GM12892 (cell line): ENCODE measurements around the gene TGFB2.

ENCODE experiments used
- DNase-seq: peaks from one replicate; pipeline ENCODE4 v3.0.0; 2011; ENCODE audit not compliant: insufficient read length
- FAIRE-seq: peaks from 2 replicates; lab custom pipeline; 2011; peaks lifted over from hg19 to GRCh38; lab: Jason Lieb, UNC
- POLR2A ChIP-seq: IDR thresholded peaks from 2 replicates; pipeline ENCODE4 v1.6.1; 2011; ENCODE audit warnings: low read depth, low read length, control low read depth
- POLR2AphosphoS5 ChIP-seq: IDR thresholded peaks from 2 replicates; pipeline ENCODE4 v1.6.1; 2011; ENCODE audit warnings: low read depth, low read length, control low read depth
- TAF1 ChIP-seq: IDR thresholded peaks from 2 replicates; pipeline ENCODE4 v1.6.1; 2011; ENCODE audit warnings: low read depth, mild to moderate bottlenecking, control low read depth, low read length, borderline replicate concordance

The TGFB2 gene

GRCh38 chr1:218414060-218414728, 69.1 kb downstream of the TGFB2 start:
- no peak for TF ChIP-seq POLR2AphosphoS5
- TF ChIP-seq POLR2A: no peak
- no peak for TF ChIP-seq TAF1
- no peak for FAIRE-seq
- no peak for DNase-seq

GRCh38 chr1:218415726-218416125, 70.6 kb downstream of the TGFB2 start:
- no peak for TF ChIP-seq POLR2A
- TF ChIP-seq POLR2AphosphoS5: no peak
- no peak for TF ChIP-seq TAF1
- no peak for DNase-seq
- no peak for FAIRE-seq

GRCh38 chr1:218421531-218421930, 76.4 kb downstream of the TGFB2 start:
- DNase-seq (no peak), FAIRE-seq (no peak)
- TF ChIP-seq POLR2AphosphoS5 (no peak), POLR2A (no peak), TAF1 (no peak)

GRCh38 chr1:218424502-218424901, 79.4 kb downstream of the TGFB2 start:
- DNase-seq: no peak
- no peak for TF ChIP-seq POLR2AphosphoS5
- no peak for TF ChIP-seq TAF1
- TF ChIP-seq POLR2A: no peak
- FAIRE-seq: no peak

GRCh38 chr1:218425647-218426342, 80.7 kb downstream of the TGFB2 start:
- no peak for FAIRE-seq
- no peak for DNase-seq
- no peak for TF ChIP-seq TAF1
- no peak for TF ChIP-seq POLR2AphosphoS5
- TF ChIP-seq POLR2A: no peak

GRCh38 chr1:218426343-218426657, 81.2 kb downstream of the TGFB2 start:
- FAIRE-seq (no peak), DNase-seq (no peak)
- TF ChIP-seq POLR2A: no peak
- no peak for TF ChIP-seq POLR2AphosphoS5
- no peak for TF ChIP-seq TAF1

- no peak for TF ChIP-seq POLR2A
- FAIRE-seq (no peak), DNase-seq (no peak)
These were observed 84.2 kb downstream of the TGFB2 start for GRCh38 chr1:218429301-218429700.

DNA sequence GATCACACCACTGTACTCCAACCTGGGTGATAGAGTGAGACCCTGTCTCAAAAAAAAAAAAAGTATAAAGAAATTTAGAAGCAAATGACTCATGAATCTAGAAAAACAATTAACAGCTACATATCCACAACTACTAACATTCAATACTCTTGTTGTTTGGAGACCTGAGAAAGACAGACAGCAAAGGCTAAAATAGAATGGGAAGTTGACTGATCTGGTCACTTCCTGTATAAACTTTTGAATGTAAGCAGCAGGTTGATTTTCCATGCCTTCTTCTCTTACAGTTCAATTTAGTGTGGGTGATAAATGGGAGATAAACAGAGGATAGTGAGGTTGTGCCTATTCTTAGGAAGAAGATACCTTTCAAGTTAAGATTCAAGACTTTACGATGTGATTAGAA, 85.2 kb downstream of the TGFB2 start:
- DNase-seq: no peak
- no peak for TF ChIP-seq POLR2A
- TF ChIP-seq TAF1: no peak
- no peak for TF ChIP-seq POLR2AphosphoS5
- no peak for FAIRE-seq

GRCh38 chr1:218430822-218431221, 85.7 kb downstream of the TGFB2 start:
- FAIRE-seq (no peak), DNase-seq (no peak)
- TF ChIP-seq TAF1 (no peak), POLR2AphosphoS5 (no peak), POLR2A (no peak)

GRCh38 chr1:218431476-218431875, 86.3 kb downstream of the TGFB2 start:
- DNase-seq: no peak
- TF ChIP-seq TAF1 (no peak), POLR2A (no peak), POLR2AphosphoS5 (no peak)
- no peak for FAIRE-seq

- DNase-seq (no peak), FAIRE-seq (no peak)
- TF ChIP-seq POLR2A: no peak
These were observed 88.6 kb downstream of the TGFB2 start for GRCh38 chr1:218433744-218434143.

GRCh38 chr1:218435528-218435927, 90.4 kb downstream of the TGFB2 start:
- DNase-seq (no peak), FAIRE-seq (no peak)
- TF ChIP-seq POLR2AphosphoS5 (no peak), TAF1 (no peak), POLR2A (no peak)
